ENCODE results near the gene SYTL4. TPM values are rescaled to one million over a fixed set of nuclear protein-coding genes. Genes with fewer than 3 reads are reported as not detected.

SYTL4 gene
- total and polyA plus RNA-seq, 4 donors, result 5.2 to 26.2 (median 10.2) TPM

DNA sequence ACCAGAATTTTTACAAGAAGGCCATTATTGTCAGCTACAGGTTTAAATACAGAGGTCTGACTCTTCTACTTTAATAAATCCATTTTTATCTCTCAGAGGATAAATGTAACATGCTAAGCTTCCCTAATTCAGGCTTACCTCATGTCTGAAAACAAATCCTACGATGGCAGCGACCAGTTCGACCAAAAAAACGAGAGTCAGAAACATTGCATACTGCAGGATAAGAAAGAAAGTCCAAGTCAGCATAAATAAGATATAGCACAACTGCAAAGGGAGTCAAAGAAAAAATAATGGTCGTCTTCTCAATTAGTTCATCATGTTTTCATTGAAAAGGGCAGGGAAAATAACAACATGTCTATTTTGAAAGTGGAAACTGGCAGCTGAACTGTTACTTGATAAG is 96.9 kb downstream of the SYTL4 start:
- no peak for DNase-seq (ENCODE audit: low spot score)
- WGBS, result 79% methylated on average over 5 of the region's 5 CpGs
- Histone ChIP-seq H3K9me3 (ENCODE audit: control insufficient read depth in 4 of 4, low read length in 3 of 4) (no peaks in the 10 kb centered on the region), H3K4me1 (ENCODE audit: control insufficient read depth in 4 of 4, insufficient read depth in 4 of 4, low read length in 3 of 4) (peaks cover 0 to 2% (median 0%) of the 10 kb centered on the region in 4 donors), H3K27ac (ENCODE audit: low read depth in 1 of 2, low read length in 2 of 2) (no peak overlapping the region), H3K27me3 (ENCODE audit: control insufficient read depth in 4 of 4, insufficient read depth in 4 of 4, low read length in 3 of 4) (no peaks in the 10 kb centered on the region), H3K36me3 (ENCODE audit: control insufficient read depth in 4 of 4, insufficient read depth in 3 of 4, low read depth in 1 of 4, low read length in 3 of 4) (peaks cover 2 to 4% (median 3%) of the 10 kb centered on the region in 4 donors), H3K9ac (ENCODE audit: low read depth in 1 of 2, low read length in 2 of 2) (no peak overlapping the region), H3K4me3 (ENCODE audit: low read depth in 1 of 3, low read length in 3 of 3) (no peak overlapping the region)
- TF ChIP-seq MAX (IDR thresholded peaks at IDR 0.05) (no peak), FOXA2 (IDR thresholded peaks at IDR 0.05) (no peak), ATF3 (IDR thresholded peaks at IDR 0.05) (no peak), HNF4A (conservative IDR thresholded peaks at IDR 0.05) (no peak), FOXA1 (IDR thresholded peaks at IDR 0.05) (no peak), NR2F2 (IDR thresholded peaks at IDR 0.05) (no peak), ZBTB33 (IDR thresholded peaks at IDR 0.05) (no peak)

DNA sequence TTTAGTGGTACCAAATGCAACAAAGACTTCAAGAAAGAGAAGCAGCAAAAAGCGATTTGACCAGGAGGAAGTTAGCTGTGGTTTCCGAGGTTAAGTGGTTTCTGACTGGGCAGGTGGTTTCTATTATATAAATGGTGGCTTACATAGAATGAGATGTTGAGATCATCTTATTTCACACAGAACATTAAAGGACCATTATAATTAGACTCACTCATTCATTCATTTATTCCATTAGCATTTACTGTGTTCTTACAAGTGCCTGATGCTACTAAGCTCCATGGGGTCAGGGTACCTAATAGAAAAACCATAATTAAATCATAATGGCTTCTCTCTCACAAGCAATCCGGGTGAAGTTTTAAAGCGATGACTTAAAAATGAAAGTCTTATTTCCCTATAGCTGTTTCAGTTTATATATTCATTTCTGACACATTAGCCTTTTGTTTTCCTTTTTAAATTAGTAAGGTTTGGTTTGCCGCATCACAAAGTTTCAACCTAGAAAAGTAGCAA is 105.9 kb downstream of the SYTL4 start:
- Histone ChIP-seq H3K4me1 (ENCODE audit: control insufficient read depth in 4 of 4, insufficient read depth in 4 of 4, low read length in 3 of 4) (no peaks in the 10 kb centered on the region), H3K36me3 (ENCODE audit: control insufficient read depth in 4 of 4, insufficient read depth in 3 of 4, low read depth in 1 of 4, low read length in 3 of 4) (peaks cover 0 to 2% (median 0%) of the 10 kb centered on the region in 4 donors), H3K4me3 (ENCODE audit: low read depth in 1 of 3, low read length in 3 of 3) (no peak overlapping the region), H3K27me3 (ENCODE audit: control insufficient read depth in 4 of 4, insufficient read depth in 4 of 4, low read length in 3 of 4) (no peaks in the 10 kb centered on the region), H3K9ac (ENCODE audit: low read depth in 1 of 2, low read length in 2 of 2) (no peak overlapping the region), H3K9me3 (ENCODE audit: control insufficient read depth in 4 of 4, low read length in 3 of 4) (no peaks in the 10 kb centered on the region), H3K27ac (ENCODE audit: low read depth in 1 of 2, low read length in 2 of 2) (no peak overlapping the region)
- WGBS, result 78% methylated on average over 5 of the region's 5 CpGs
- TF ChIP-seq CTCF (IDR thresholded peaks at IDR 0.05; ENCODE audit: low read depth, low read length, missing input control) (no peak), JUND (IDR thresholded peaks at IDR 0.05) (no peak), REST (IDR thresholded peaks at IDR 0.05) (no peak), GABPA (IDR thresholded peaks at IDR 0.05 in 1 of 2, conservative IDR thresholded peaks at IDR 0.05 in 1 of 2) (no peak), ZBTB33 (IDR thresholded peaks at IDR 0.05) (no peak), FOXA1 (IDR thresholded peaks at IDR 0.05) (no peak), TAF1 (conservative IDR thresholded peaks at IDR 0.05) (no peak), HNF4G (IDR thresholded peaks at IDR 0.05) (no peak), NR2F2 (IDR thresholded peaks at IDR 0.05) (no peak), ATF3 (IDR thresholded peaks at IDR 0.05) (no peak), YY1 (IDR thresholded peaks at IDR 0.05) (no peak), MAX (IDR thresholded peaks at IDR 0.05) (no peak), HNF4A (conservative IDR thresholded peaks at IDR 0.05) (no peak)
- DNase-seq (ENCODE audit: low spot score), result no peak
